ENCODE measurements around the gene MAZ.

The MAZ gene

DNA sequence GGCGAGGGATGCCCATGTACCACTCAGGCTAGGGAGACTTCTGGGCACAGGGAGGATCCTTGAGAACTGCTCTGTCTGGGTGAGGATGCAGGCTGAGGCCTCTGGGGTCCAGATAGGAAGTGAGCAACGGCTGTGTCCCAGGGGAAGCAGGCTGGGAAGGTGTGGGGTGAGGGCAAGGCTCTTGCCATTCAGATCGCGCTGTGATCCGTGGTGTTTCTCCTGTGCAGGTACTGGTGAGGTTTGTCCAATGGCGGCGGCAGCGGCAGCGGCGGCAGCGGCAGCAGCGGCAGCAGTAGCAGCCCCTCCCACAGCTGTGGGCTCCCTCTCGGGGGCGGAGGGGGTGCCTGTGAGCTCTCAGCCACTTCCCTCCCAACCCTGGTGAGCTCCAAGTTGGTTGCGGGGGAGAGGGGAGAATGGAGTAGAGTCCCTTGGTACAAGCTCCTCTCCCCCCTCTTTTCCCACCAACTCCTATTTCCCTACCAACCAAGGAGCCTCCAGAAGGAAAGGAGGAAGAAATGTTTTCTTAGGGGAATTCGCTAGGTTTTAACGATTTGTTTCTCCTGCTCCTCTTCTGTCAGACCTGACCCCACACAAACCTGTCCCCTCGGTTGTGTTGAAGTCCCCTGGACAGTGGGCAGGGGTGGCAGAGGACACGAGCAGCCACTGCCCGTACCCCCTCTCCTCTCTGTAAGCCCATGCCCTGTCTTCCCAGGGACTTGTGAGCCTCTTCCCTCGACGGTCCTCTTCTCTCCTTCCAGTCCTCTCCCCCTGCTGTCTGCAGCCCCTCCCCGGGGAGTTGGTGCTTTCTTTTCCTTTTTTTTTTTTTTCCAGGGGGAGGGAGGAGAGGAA, 3.7 kb downstream of the MAZ start:
- DNase-seq: peak; percentile 43

DNA sequence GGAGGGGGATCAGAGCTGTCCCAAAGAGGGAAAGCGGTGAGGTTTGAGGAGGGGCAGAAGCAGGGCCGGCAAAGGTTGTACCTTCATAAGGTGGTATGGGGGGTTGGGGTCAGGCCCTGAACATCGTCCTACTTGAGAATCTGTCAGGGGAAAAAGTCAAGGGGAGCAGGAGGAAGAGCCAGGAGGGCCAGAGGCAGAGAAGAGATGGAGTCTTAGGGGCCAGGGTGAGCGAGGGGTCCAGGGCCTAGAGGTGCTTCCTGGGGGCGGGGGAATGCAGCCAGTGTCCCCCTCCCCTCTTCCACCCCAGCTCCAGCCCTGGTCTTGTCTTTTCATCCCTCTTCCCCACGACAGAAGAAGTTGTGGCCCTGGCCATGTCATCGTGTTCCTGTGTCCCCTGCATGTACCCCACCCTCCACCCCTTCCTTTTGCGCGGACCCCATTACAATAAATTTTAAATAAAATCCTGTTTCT, 4.4 kb downstream of the MAZ start:
- DNase-seq: peak; percentile 37

GRCh38 chr16:29811170-29811895, 5.0 kb downstream of the MAZ start:
- DNase-seq: peak; percentile 93

- peak; percentile 93 for DNase-seq
These were observed 5.8 kb downstream of the MAZ start, which contains the start of gene PRRT2 for GRCh38 chr16:29811896-29812665. Gene PRRT2, plus strand, starts transcription at chr16:29812193. Its CDS starts 862 bp downstream, at chr16:29813055.

DNA sequence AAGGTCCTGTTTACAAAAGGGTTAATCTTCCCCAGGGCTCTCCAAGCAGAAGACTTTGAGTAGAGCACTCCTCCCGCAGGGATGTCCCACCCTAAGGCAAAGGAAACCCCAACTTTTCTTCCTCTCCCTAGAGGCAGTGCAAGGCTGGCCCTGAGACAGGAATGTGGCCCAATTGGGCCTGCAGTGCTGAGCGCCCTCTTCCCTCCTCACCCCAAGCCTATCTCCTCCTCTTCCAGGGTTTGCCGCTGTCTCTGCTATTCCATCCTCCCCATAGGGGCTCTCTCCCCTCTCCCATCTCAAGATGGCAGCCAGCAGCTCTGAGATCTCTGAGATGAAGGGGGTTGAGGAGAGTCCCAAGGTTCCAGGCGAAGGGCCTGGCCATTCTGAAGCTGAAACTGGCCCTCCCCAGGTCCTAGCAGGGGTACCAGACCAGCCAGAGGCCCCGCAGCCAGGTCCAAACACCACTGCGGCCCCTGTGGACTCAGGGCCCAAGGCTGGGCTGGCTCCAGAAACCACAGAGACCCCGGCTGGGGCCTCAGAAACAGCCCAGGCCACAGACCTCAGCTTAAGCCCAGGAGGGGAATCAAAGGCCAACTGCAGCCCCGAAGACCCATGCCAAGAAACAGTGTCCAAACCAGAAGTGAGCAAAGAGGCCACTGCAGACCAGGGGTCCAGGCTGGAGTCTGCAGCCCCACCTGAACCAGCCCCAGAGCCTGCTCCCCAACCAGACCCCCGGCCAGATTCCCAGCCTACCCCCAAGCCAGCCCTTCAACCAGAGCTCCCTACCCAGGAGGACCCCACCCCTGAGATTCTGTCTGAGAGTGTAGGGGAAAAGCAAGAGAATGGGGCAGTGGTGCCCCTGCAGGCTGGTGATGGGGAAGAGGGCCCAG, 6.7 kb downstream of the MAZ start:
- DNase-seq: no peak

DNA sequence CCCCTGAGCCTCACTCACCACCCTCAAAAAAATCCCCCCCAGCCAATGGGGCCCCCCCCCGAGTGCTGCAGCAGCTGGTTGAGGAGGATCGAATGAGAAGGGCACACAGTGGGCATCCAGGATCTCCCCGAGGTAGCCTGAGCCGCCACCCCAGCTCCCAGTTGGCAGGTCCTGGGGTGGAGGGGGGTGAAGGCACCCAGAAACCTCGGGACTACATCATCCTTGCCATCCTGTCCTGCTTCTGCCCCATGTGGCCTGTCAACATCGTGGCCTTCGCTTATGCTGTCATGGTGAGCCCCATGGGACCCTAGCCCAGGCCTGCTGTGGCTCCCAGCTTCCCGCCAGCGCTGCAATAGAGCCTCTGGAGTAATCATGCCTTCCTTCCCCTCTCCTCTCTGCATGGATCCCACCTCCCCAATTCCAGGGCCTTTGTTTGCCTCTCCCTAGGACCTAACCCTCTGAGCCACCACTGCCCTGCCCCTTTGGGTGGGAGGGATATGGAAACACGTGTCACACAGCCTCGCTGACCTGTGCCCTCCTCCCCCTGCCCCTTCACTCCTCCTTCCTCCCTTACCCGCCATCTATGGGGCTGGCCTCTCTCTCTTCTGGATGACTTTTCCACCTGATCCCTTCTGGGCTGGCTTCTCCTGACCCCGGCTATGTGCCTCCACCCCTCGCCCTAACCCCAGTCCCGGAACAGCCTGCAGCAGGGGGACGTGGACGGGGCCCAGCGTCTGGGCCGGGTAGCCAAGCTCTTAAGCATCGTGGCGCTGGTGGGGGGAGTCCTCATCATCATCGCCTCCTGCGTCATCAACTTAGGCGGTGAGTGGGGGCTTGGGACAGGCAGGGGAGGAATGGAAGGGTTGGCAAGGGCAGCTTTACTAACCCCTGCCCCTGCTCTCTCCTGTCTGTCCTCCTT, 7.6 kb downstream of the MAZ start:
- DNase-seq: no peak

DNA sequence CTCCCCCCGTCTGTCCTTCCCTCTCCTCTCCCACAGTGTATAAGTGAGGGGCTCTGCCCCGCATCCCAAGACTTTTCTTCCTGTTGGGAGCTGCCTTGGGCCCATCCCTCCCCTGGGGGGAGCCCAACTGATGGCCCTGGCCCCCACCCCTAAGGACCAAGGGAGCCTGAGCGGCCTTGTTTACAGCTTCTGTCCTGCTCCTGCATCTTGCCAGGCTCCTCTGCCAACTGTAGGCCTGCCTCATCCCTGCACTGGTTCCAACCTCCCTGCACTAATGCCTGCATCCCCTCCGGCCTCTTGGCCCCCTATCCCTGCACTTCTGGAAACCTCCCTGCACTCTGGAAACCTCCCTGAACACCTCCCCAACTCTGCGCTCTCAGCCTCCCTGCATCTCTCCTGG, 8.3 kb downstream of the MAZ start:
- peak; percentile 43 for DNase-seq

DNA sequence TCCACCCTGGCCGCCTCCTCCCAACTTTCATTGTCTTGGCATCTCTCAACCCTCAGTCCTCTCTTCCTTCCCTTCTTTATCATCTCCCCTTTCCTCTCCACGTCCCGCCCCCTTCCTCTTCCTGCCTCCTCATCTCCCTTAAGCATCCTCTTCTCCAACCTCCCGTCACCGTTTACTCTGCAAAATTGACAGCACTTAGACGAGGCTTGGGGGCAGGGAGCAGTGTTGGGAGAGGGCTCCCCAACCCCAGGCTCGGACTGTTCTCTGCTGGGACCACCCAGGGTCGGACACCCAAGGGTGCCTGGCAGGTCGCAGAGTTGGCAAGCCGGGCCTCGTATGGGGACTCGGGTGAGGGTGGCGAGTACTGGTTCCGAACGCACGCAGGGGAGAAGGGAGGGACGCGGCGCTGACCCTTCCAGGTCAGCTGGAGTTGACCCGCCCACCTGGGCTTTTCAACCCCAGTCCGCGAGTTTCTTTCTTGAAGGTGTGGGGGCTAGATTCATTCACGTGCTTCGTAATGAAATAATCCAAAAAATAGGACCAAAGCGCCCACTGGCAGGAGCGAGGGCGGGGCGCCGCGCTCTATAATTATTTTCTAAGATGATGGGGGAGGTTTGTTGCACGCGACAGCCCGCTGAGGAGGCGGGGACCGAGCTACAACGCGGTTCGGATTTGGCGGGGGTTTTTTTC, 8.8 kb downstream of the MAZ start:
- peak; percentile 59 for DNase-seq

GRCh38 chr16:29815793-29816693, 9.7 kb downstream of the MAZ start, which contains the start of gene PAGR1:
Gene PAGR1, plus strand, starts transcription at chr16:29816152. Its CDS starts 374 bp downstream, at chr16:29816526.
- DNase-seq: peak; percentile 98

- DNase-seq: peak; percentile 75
These were observed 10.5 kb downstream of the MAZ start for GRCh38 chr16:29816694-29817441.

DNA sequence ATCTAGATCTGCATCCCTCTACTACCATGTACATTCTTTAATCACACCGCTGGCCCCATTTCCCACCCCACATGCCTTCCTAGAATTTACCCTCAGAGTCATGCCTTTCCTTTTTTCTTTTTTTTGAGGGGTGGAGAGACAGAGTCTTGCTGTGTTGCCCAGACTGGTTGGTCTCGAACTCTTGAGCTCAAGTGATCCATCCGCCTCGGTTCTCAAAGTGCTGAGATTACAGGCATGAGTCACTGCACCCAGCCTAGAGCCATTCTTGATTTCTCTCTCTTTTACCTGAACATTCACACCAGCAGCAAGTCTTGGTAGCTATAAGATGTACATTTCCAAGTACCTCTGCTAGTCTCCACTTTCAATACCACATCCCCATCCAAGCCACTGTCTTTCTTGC, 11.8 kb downstream of the MAZ start:
- no peak for DNase-seq

GRCh38 chr16:29819506-29819905, 13.2 kb downstream of the MAZ start:
- no peak for DNase-seq

DNA sequence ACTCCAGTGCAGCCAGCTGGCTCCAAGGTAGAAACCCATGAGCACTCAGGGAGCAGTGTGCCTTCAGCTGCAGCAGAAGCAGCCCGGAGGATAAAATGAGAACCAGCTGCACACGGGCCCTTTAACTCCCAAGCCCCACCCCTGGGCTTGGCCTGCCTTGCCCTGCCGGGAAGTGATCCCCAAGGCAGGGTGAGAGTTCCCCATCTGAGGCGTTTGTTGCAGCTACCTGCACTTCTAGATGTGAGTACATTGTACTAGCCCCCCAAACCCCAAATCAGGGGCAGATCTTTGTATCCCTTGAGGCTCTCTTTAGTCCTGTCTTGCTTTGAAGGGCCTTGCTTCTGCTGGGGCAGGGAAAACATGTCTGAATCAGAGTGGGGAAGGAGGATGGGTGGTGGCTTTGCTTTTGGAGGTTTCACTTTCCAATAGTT, 14.0 kb downstream of the MAZ start, which contains the start of gene MVP:
TSS of gene MVP (plus strand) at position 192 of the 431 bp plus-strand sequence. CDS start 10,088 bp downstream, outside the sequence.
- DNase-seq: peak; percentile 74

- no peak for DNase-seq
These were observed 14.7 kb downstream of the MAZ start for GRCh38 chr16:29820730-29821642.

DNA sequence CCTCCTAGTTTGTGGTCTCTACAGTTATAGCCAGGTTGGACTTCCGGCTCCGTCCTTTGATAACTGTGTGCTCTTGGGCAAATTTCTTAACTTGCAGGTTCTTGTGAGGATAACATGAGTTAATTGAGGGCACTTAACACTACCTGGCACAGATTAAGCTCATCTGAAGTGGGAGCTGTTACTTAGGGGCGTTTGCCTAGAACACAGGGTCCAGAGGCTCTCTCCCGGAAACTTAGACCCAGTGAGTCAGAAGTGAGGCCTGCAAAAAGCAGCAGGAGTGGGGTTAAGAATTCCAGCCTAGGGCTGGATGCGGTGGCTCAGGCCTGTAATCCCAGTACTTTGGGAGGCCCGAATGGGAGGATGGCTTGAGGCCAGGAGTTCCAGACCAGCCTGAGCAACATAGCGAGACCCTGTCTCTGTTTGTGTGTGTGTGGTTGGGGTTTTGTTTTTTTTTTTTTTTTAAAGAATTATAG, 15.3 kb downstream of the MAZ start:
- no peak for DNase-seq

DNA sequence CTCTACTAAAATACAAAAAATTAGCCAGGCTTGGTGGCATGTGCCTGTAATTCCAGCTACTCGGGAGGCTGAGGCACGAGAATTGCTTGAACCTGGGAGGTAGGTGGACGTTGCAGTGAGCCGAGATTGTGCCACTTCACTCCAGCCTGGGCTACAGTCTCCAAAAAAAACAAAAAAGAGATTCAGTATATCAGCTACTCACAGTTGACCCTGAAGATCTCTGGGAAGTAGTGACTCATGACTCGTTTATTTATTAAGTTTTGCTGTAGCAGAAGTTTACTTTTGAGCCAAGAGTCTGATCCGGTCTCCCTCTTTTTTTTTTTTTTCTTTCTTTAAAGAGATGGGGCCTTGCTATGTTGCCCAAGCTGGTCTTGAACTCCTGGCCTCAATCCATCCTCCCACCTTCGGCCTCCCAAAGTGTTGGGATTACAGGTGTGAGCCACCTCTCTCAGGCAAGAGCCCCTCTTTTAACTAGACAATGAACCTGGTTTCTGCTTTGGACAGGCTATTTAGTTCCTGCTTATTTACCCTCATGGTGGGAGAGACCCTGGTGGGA, 18.3 kb downstream of the MAZ start:
- DNase-seq: no peak
